Measurements from ENCODE around the gene BSDC1.

- TF ChIP-seq CTCF (IDR thresholded peaks at IDR 0.05 in 2 of 3, conservative IDR thresholded peaks at IDR 0.05 in 1 of 3; ENCODE audit: borderline replicate concordance in 1 of 3, insufficient read depth in 1 of 3, low read depth in 2 of 3, low read length in 2 of 3) (no peak), CEBPB (IDR thresholded peaks at IDR 0.05; ENCODE audit: low read depth) (no peak), FOSL1 (IDR thresholded peaks at IDR 0.05; ENCODE audit: low read depth) (no peak), YY1 (IDR thresholded peaks at IDR 0.05; ENCODE audit: extremely low read depth, insufficient replicate concordance, low read depth, low read length) (no peak), EZH2 (IDR thresholded peaks at IDR 0.05) (no peak), ELF1 (IDR thresholded peaks at IDR 0.05; ENCODE audit: borderline replicate concordance, low read depth) (no peak), POLR2AphosphoS5 (IDR thresholded peaks at IDR 0.05; ENCODE audit: low read depth, low read length) (no peak)
Observed at GRCh38 chr1:32352831-32353383, 41.3 kb downstream of the BSDC1 start.

All from HCT116 (cell line).